HFF-Myc (cell line): Measurements from ENCODE around the gene ARFGAP1.

Experiments used
- DNase-seq: peaks from one replicate; pipeline ENCODE4 v3.0.0-alpha.2; 2011; ENCODE audit warnings: low read depth; ENCODE audit errors: extremely low read depth
- H3K4me3 ChIP-seq: replicated peaks from 2 replicates; pipeline ENCODE4 v1.5.1; 2011; ENCODE audit warnings: low read depth, mild to moderate bottlenecking, control low read depth, low read length
- CTCF ChIP-seq: IDR thresholded peaks from 2 replicates; pipeline ENCODE4 v1.5.1; 2012; ENCODE audit warnings: mild to moderate bottlenecking, low read depth, low read length, control low read depth; ENCODE audit errors: missing control alignments

ARFGAP1 gene

GRCh38 chr20:63240004-63240403 is 32.6 kb upstream of the ARFGAP1 start:
- TF ChIP-seq CTCF: no peak
- H3K4me3 ChIP-seq: no peak overlapping the region
- DNase-seq: no peak

- TF ChIP-seq CTCF: no peak
- no peak overlapping the region for H3K4me3 ChIP-seq
- no peak for DNase-seq
Observed at GRCh38 chr20:63241272-63241671, 31.3 kb upstream of the ARFGAP1 start.

- no peak overlapping the region for H3K4me3 ChIP-seq
- no peak for TF ChIP-seq CTCF
Observed at GRCh38 chr20:63242736-63243135, 29.9 kb upstream of the ARFGAP1 start.

GRCh38 chr20:63243604-63244247 is 28.9 kb upstream of the ARFGAP1 start:
- no peak for TF ChIP-seq CTCF
- DNase-seq: no peak

More at GRCh38 chr20:63242736-63243135, 29.9 kb upstream of the ARFGAP1 start:
- DNase-seq: no peak

GRCh38 chr20:63244468-63244867 is 28.1 kb upstream of the ARFGAP1 start:
- TF ChIP-seq CTCF: no peak
- no peak for DNase-seq
- H3K4me3 ChIP-seq: no peak overlapping the region

More at GRCh38 chr20:63243604-63244247, 28.9 kb upstream of the ARFGAP1 start:
- H3K4me3 ChIP-seq: no peak overlapping the region

- H3K4me3 ChIP-seq: no peak overlapping the region
- no peak for DNase-seq
- no peak for TF ChIP-seq CTCF
Observed at GRCh38 chr20:63246490-63247288, 25.9 kb upstream of the ARFGAP1 start.
